ENCODE measurements around the gene ZBTB7B.

Gene ZBTB7B

DNA sequence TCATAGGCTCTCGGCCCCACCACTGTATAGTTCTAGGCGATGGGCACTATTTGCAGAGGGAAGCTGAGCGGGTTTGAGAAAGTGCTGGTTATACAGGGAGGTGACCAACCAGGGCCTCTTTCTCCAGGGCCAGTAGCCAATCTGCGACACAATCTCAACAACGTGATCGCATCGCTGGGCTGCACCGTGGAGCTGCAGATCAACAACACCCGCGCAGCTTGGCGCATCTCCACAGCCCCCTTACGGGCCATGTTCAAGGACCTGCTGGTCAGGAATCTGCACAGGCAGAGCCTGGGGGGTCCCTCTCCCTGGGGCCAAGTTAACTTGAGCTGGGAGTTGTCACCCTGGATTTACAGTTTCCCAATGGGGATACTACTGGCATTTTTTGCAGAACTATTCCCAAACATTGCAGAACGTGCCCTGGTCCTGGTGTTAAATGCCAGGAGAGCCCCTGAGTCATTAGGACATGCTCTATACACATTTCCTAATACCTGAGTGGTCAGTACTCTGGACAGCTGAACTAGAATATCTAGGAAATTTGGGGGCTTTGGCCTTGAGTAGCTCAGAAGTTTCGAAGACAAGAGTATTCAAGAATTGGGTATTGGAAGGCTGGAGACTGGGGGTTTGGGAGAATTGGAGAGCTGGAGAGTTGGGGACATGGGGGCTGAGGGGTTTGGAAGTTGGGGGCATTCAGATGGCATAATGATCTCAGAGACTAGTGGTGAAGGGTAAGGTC, 37.9 kb downstream of the ZBTB7B start:
- DNase-seq, result no peak

DNA sequence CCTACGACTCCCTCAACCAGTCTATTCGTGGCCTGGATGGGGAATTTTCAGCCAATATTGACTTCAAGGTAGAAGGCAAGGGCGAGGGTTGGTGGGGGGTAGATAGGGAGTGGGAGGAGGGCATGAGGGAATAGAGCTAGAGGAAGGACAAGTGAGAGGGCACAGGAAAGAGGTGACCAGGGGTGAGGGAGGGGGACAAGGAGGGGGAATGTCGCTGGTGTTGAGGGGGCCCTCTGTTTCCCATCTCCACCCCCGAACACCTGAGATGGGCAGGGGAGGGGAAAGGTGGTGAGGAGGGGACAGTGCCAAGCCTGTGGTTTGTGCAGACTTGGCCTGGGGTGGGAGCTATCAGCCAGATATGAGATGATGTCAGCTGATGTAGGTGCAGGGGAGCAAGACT, 40.2 kb downstream of the ZBTB7B start:
- no peak for DNase-seq

DNA sequence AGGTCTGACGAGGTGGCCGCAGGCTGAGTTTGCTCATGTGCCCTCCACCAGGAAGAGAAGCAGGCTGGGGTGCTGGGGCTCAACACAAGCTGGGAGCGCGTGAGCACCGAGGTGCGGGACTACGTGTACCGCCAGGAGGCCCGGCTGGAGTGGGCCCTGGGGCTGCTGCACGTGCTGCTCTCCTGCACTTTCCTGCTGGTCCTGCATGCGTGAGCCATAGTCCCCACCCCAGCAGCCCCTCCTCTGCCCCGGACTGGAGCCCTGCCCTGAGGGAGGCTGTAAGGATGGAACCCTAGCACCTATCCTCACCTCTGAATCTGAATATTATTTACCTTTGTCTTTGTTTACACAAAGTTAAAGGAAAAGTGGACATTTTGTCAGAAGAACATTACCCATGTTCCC, 40.7 kb downstream of the ZBTB7B start:
- no peak for DNase-seq

DNA sequence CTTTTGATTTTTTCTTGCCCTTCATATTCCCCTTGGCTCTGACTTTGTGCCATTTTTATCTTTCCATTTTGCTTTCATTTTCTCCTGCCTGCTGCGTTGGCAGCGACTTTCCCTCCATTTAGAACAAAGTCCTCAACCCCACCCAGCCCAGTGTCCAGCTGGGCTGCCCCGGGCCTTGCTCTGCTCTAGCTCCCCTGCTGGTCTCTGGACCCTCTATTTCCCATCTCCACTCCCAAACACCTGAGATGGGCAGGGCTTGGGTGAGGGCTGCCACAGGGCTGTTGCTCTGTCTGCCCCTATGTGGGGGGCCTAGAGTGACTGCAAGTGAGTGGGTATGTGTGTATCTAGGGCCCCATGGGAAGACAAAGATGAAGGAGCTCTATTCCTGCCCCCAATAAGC, 41.2 kb downstream of the ZBTB7B start:
- DNase-seq, result no peak

- no peak for DNase-seq
These were observed 41.8 kb downstream of the ZBTB7B start for GRCh38 chr1:155044365-155044764.

- DNase-seq, result peak; percentile 69
These were observed 42.4 kb downstream of the ZBTB7B start for GRCh38 chr1:155044812-155045657.

DNA sequence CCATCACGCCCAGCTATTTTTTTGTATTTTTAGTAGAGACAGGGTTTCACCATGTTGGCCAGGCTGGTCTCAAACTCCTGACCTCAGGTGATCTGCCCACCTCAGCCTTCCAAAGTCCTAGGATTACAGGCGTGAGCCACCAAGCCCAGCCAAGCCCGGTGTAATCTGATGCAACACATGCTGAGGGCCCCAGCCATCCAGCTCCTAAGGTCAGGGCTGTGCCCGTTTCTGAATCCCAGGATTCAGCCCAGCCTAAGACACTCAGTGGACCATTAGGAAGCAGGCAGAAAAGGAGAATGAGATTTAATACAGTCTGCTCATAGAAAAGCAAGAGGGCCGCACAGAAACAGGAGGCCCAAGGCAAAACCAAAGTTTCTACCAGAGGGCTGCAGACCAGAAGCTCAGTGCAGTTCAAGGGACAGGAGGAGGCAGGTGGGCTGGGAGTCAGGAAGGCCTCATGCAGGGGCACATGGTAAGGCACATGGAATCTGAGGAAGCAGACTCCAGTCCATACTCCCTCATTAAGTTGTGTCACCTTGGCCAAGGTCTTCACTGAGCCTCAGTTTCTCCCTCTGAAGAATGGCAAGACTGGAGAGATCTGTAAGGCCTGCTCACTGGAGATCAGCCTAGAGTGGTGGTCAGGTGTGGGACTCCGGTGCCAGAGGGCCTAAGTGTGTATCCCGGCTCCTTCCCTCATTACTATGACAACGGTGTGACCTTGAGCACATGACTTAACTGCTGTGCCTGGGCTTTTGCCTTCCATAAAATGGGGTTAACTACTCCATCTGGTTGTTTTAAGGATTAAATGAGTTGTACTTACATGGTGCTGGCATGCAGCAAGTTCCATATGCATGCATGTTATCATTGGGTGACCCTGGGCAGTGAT, 46.1 kb downstream of the ZBTB7B start:
- DNase-seq, result no peak

DNA sequence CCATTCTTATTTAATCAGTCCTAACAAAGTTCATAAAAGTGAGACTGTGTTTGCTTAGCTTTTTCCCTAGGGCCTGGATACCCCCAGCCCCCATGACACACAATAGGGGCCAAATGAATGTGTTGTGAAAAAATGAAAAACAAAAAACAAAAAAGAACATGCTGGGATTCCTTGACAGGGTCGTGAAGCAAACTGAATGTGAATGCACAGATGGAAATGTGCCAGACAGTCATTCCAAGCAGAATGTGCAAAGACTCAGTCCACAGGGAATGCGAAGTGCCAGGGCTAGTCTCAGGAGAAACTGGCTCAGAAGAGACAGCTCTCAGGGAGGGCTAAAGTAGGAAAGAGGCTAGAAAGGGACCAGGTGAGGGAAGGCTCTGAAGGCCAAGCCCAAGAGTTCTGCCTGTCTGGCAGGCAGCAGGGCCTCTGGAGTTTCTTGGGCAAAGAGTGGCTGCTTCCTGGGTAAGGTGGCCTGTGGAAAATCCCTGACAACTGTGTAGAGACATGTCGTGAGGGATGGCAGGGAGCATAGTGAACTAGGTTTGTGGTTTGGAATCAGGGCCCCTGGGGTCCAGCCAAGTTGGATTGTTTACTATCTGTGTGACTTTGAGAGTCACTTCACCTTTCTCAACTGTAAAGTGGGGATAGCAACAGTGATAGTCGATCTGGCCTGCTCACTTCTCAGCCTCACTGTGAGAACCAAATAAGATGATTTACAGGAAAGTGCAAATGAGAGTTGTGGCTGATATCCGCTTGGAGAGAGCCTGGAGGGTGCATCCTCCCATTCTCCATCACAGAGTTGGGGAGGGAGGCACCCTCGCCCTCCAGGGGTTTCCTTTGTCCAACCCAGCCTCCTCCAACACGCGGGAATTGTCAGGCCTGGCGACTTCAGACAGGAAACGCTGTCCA, 47.3 kb downstream of the ZBTB7B start:
- no peak for DNase-seq

GRCh38 chr1:155050560-155051341, 48.1 kb downstream of the ZBTB7B start, which contains the start of gene ADAM15:
TSS of gene ADAM15 (plus strand) at chr1:155051316. CDS start at chr1:155051387, 71 bp downstream.
- peak; percentile 81 for DNase-seq

DNA sequence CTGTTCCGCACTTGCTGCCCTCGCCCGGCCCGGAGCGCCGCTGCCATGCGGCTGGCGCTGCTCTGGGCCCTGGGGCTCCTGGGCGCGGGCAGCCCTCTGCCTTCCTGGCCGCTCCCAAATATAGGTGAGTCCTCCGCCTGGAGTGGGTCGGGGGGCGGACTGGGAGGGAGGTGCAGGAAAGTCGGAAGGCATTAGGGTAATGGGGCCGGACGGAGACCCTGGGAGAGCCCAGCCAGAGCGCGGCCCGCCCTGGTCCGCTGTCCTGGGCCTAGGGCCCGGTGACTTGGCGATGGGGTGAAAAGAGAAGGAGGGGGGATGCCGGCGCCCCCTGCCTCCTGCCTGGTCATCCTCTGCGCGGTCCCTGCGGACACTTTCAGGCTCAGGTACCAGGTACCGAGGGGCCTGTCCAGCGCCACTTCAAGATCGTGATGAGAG, 48.8 kb downstream of the ZBTB7B start:
- DNase-seq, result no peak

DNA sequence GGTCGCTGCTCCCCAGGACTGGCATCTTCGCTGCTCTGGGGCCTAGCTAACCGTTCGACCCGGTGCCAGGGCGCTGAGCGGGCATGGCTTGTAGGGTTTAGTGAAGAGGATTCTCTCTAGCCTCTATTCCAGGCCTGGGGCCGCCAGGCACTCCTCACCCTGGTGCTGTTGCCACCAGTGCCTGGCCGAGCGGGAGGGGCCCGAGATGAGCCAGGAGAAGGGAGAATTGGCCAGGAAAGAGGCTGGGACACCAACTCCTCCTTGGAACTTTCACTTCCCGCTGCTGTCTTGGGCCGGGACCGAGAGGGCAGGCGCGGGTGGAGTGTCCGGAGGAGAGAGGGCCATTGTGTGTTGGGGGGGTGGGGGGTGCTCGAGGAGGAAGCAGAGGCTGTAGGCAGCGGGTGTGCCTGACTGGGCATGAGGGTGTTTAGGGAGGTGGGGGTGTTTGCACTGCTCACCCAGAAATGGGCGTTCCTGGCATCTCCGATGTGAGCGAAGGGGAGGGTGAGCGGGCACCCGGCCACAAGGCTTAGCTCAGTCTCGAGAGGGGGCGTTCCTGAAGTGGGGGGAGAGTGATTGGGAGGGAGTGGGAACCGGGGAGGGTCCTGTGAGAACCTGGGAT, 49.3 kb downstream of the ZBTB7B start:
- peak; percentile 63 for DNase-seq

DNA sequence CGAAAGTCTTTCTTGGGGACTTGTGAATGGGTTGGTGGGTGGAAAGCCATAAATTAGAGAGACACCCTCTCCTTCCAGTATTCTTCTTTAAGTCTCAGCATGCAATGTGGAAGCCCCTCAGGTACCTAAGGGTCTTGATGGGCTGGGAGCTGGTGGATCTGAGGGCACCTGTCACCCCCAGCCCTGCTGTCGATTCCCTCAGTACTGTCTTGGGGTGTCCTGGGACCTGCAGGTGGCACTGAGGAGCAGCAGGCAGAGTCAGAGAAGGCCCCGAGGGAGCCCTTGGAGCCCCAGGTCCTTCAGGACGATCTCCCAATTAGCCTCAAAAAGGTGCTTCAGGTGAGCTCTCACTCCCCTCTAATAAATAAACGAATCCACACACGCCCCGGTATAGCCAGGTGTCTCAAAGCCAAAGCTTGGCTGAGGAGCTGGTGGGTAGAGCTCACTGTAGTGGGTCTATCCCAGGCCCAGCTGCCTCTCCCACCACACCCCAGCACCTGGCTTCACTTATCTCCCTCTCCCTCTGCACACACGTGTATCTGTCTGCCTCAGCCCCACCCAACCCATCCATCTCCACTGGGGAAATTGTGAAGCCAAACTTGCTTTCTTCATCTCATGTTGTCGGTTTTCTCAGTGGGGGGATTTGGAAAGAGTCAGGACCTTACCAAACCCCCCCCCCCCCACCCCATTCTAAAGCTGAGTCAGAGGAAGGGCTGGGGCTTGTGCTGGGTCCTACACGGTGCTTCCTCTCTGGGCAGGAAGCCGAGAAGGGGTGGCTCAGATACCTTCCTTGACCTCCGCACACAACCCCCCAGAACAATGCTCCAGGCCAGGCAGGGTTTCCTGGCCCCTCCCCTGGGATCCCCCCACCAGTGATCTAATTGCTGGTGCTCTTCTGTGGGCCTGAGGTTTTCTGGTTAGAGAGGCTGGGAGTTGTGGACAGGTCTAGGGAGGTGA, 50.1 kb downstream of the ZBTB7B start:
- DNase-seq, result peak; percentile 42

GRCh38 chr1:155053531-155054105, 51.0 kb downstream of the ZBTB7B start:
- DNase-seq, result no peak

- no peak for DNase-seq
These were observed 54.5 kb downstream of the ZBTB7B start for GRCh38 chr1:155057104-155057503.

- DNase-seq, result no peak
These were observed 55.2 kb downstream of the ZBTB7B start for GRCh38 chr1:155057788-155058211.

- no peak for DNase-seq
These were observed 58.1 kb downstream of the ZBTB7B start for GRCh38 chr1:155060736-155061135.

GRCh38 chr1:155061381-155062150, 59.0 kb downstream of the ZBTB7B start:
- peak; percentile 95 for DNase-seq

GRCh38 chr1:155062151-155062686, 59.6 kb downstream of the ZBTB7B start:
- DNase-seq, result no peak

All from activated CD4-positive, alpha-beta T cell treated with anti-CD3 and anti-CD28 coated beads, Interleukin-2, amount 50 U/mL, for 16 hours (primary cell).